HG02884 (cell line): ENCODE data around the gene MRPL34.

ENCODE experiments used
- ATAC-seq: cut with Tn5 transposase; IDR thresholded peaks from one replicate; pipeline ENCODE4 v1.9.1; 2021; ENCODE audit warnings: mild to moderate bottlenecking, moderate library complexity; ENCODE audit not compliant: unreplicated experiment

MRPL34 gene

DNA sequence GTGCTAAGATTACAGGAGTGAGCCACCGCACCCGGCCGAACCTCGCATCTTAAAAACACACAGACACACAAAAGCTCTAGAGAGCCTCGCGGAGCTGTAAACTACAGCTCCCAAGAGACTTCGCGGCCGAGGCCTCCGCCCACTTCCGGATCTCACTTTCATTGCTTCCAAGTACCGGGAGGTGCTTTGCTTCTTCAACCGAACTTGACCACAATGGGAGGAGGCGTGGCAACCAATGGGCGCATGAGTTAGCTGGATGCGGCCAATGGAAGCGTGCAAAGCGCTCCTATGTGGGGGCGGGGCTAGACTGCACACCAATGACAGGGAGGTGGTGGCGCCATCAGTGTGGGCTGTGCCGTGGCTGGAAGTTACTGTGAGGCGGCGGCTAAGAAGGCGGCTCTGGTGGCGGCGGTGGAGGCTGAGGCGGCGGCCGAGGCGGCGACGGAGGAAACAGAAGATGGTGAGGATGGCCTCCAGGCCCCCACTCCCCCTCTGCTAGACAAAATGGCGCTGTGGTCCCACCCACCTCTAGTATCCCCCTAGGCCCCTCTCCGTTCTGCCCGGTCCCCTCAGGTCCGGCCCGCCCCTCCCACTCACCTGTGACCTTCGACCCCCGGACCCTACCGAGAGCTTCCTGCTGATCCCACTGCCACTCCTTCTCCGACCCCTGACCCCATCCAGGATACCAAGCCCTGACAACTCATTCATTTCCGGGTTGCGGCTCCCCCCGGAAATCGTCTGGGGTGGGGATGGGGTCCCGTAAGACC lies 3.7 kb downstream of the MRPL34 start, which contains the start of gene DDA1:
TSS of gene DDA1 (plus strand) at position 366 of the 767 bp plus-strand sequence. CDS start at position 458, 92 bp downstream.
- ATAC-seq: peak; percentile 53

- no peak for ATAC-seq
Measured at GRCh38 chr19:17309965-17310461, 4.3 kb downstream of the MRPL34 start.

DNA sequence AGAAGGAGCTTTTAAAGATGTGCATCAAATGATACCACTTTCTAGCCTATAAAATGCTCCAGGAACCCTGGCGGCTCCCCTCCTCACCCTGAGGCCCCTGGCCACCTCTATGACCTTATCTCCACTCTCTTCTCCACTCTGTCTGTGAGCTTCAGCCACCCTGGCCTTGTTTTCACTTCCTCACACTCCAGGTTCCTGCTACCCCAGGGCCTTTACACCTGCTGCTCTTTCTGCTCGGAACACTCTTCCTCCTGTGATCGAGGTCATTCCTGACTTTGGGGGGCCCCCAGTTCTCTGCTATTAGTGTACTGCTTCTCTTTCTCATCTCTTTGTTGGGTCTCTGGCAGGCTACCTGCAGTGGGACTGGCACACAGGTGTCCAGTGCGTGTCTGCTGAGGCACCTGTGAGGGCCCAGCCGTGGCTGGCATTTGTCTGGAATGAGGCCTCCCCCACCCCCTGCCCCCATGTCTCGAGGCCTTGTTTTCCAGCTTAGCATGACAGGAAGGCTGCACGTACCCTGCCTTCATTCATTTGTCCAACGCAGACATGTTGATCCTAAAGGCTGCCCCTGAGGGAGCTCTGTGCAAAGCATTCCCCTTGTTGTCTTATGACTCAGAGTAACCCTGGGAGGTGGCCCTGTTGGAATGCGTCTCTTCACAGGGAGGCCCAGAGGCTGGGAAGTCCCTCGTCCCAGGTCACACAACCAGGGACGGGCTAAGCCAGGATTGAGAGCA lies 6.0 kb downstream of the MRPL34 start:
- no peak for ATAC-seq

GRCh38 chr19:17312189-17313113 lies 6.8 kb downstream of the MRPL34 start:
- no peak for ATAC-seq

DNA sequence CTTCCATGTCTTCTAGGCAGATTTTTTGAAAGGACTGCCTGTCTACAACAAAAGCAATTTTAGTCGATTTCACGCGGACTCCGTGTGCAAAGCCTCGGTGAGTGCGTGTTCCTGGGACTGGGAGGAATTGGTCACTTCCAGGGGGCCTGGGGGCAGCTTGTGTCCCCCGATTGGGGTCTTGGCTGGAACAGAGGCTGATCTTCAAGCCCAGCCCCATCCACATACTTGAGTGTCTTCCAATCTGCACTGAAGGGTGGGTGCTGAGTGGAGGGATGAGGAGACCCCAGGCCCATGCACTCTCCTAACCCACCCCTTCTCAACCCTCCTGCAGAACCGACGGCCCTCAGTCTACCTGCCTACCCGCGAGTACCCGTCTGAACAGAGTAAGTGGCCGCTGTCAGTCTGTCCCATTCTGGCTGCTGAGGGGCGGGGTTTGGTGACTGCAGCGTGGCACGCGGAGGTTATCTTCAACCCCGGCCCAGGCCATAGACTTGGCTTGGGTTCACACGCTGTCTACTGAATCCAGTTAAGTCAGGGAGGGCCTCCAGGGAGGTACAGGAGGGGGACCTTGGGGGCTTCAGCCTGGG lies 8.4 kb downstream of the MRPL34 start:
- no peak for ATAC-seq

DNA sequence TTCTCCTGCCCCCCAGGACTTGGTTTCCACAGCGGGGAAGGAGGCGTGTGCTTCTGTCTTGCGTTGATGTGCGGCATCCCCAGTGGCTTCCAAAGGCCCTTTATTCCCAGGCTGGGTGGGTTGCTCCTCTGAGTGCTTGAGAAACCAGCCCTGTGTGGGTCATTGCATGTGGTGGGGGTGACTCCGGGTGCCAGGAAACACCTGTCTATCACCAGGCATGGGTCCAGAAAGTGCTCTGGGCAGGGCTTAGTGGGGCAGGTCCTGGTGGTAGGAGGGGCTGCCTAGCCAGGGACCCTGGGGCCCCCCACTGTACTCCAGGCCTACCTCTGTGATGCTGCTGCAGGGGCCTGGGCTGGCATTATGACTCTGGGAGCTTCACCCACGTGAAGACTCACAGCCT lies 13.3 kb downstream of the MRPL34 start:
- no peak for ATAC-seq

DNA sequence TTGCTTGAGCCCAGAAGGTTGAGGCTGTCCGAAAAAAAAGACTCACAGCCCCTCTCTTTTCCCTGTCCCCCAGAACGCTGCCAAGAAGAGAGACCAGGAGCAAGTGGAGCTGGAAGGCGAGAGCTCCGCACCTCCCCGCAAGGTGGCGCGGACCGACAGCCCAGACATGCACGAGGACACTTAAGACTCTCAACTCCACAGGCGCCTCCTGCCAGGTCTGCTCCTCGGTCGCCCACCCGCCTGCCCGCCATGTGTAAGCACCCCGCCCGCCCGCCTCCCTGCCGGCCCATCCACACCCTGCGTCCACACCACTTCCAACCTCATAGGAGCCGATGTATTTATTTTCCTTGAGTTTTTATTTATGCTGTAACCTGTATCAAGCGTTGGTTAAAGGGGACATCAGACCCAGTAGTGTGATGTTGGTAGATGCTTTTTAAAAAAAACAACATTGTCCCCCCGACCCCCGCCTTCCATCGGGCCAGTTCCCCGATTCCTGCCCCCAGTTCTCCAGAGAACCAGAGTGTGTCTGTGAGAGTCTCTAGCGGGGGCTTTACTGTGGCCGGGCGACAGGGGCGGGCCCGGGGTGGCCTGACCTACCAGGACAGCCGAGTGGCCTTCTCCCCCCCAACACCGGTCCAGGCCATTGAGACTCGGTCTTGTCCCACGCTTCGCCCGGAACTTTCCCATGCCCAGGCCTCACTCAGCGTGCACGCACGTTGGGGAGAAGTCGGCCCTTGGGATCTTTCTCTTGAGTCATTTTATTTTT lies 14.0 kb downstream of the MRPL34 start:
- no peak for ATAC-seq

- no peak for ATAC-seq
Measured at GRCh38 chr19:17320435-17320834, 14.8 kb downstream of the MRPL34 start.

DNA sequence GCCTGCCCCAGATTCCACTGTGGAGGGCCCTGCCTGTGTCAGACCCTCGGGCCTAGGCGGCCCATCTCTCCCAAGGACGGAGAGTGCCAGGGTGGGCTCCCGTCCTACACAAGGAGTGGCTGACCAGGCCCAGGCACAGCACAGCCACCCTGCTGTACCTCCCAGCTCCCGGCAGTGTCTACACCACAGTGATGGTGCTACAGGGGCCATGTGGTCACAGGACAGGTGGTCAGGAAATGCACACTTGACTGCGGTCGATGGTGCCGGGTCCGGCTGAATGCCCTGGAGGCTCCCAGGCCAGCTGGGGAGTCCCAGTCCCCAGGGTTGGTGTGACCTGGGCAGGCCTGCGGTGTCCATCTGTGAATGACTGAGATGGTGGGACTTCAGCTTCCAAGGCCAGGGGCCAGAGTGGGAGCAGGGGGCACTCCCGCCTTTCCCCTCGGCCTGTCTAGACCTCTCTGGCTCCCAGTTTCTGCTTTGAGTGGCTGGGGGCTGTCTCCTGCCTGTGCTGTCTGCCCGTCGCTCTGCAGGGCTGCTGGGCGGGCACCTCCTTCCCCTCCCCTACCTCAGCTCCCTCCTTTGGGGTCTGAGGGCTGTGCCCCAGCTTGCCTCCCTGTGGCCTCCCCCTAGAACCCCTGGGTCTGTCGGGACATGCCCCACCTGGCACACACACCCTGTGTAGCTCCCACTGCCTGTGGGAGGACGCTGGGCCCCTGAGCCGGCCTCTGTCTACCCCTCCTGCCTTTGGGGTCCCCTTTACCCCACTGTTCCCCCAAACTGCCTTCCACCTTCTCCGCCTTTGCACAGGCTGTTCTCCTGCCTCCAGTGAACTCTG lies 16.2 kb downstream of the MRPL34 start:
- no peak for ATAC-seq

- ATAC-seq: no peak
Measured at GRCh38 chr19:17322854-17323253, 17.2 kb downstream of the MRPL34 start.

- no peak for ATAC-seq
Measured at GRCh38 chr19:17323300-17323963, 17.8 kb downstream of the MRPL34 start.

DNA sequence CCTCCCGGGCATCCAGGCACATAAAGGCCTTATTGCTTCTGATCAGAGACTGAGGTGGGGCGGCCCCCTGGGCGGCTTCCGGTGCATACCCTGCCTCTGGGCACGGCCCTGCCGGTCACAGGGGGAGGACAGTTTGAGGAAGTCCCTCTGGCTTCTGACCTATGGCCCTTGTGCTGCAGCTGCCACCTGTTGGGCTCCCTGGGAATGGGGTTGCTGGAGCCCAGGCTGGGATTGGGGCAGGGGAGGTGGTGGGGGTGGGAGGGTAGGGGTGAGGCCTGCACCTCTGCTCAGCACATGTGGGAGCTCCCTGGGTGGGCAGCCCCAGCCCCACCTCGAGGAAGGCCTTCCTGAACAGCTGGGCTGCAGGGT lies 18.3 kb downstream of the MRPL34 start:
- ATAC-seq: no peak

- ATAC-seq: no peak
Measured at GRCh38 chr19:17324357-17325114, 18.9 kb downstream of the MRPL34 start.

DNA sequence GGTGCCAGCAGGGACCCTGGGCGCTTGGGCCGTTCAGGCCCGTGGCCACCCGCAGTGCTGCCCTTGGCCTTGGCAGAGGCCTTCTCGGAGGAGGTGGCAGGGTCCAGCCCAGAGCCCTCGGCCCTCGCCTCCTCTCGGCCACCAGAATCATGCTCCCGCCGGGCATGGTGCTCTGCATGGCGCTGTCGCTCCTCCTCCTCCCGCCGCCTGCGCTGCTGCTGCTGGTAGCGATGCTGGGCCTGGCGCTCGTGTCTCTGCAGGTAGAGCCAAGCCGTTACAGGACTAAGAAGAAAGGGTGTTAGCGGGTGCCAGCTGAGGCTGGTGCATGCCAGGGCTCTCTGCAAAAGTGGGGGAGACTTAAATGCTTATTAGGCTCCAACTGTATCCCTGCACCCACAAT lies 19.5 kb downstream of the MRPL34 start:
- no peak for ATAC-seq

- ATAC-seq: no peak
Measured at GRCh38 chr19:17325881-17326594, 20.4 kb downstream of the MRPL34 start.

- ATAC-seq: no peak
Measured at GRCh38 chr19:17326595-17326966, 20.9 kb downstream of the MRPL34 start.

DNA sequence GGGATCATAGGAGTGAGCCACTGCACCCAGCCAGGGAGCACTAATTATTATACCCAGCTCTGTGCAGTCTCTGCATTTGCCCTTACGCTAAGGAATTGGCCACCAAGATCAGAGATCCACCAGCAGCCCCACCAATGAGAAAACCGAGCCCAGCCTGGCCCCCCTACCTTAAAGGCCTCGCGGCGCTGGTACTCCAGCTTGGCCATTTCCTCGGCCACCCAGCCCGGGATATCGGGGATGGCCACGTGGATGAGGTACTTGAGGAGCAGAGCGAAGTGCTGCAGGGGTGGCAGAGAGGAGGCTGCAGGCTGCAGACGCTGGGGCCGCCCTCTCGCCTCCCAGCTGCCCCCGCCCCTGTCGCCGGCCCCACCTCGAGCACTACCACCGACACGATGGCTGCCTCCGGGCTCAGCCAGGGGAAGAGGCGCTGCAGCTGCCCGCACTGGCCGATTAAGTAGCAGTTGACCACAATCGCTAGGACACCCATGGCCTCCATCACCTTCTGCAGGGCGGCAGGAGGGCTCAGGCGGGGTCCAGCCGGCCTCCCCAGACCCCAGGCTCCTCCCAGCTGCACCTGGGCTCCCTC lies 21.5 kb downstream of the MRPL34 start:
- ATAC-seq: no peak
